K562 (cell line): ENCODE results near the gene DNAJB14. TPM values are rescaled to one million over a fixed set of nuclear protein-coding genes. Genes with fewer than 3 reads are reported as not detected.

Experiments used
- EGR1 ChIP-seq: fragments of 450-650 bp; conservative IDR thresholded peaks from 2 replicates; pipeline ENCODE4 v1.6.1; 2017; ENCODE audit warnings: mild to moderate bottlenecking
- ETV1 ChIP-seq: fragments of 450-650 bp; conservative IDR thresholded peaks from 2 replicates; pipeline ENCODE4 v1.6.1; 2016; ENCODE audit warnings: missing genetic modification characterization, control low read depth, low read depth, missing compliant biosample characterization
- FOS ChIP-seq: IDR thresholded peaks from 3 replicates; pipeline ENCODE4 v1.6.1; 2011; ENCODE audit not compliant: insufficient read length; ENCODE audit errors: extremely low read depth
- ILK ChIP-seq: fragments of 450-650 bp; IDR thresholded peaks from 2 replicates; pipeline ENCODE4 v1.6.1; 2016; ENCODE audit warnings: missing genetic modification characterization, low read depth, mild to moderate bottlenecking, missing compliant biosample characterization, moderate library complexity, borderline replicate concordance
- KDM2B ChIP-seq: fragments of 250-450 bp; sonication (Bioruptor Pico); IDR thresholded peaks from 2 replicates; pipeline ENCODE4 v1.8.0; 2021; ENCODE audit warnings: mild to moderate bottlenecking, moderate library complexity
- MBD2 ChIP-seq: sonication (generic); IDR thresholded peaks from 2 replicates; pipeline ENCODE4 v1.6.1; 2016; ENCODE audit warnings: low read depth, borderline replicate concordance
- MTA3 ChIP-seq: fragments of 450-650 bp; formaldehyde crosslinking; IDR thresholded peaks from 2 replicates; pipeline ENCODE4 v1.6.1; 2017; ENCODE audit warnings: mild to moderate bottlenecking, borderline replicate concordance
- NELFE ChIP-seq: IDR thresholded peaks from 2 replicates; pipeline ENCODE4 v1.6.1; 2011; ENCODE audit warnings: mild to moderate bottlenecking; ENCODE audit not compliant: insufficient read depth, insufficient read length
- NONO ChIP-seq, 2 experiments: fragments of 200-400 bp in 1 of 2; fragments of 450-650 bp in 1 of 2; formaldehyde crosslinking in 1 of 2; IDR thresholded peaks; 2 replicates each; pipeline ENCODE4 v1.6.1; 2017; ENCODE audit warnings: low read depth in 2 of 2, mild to moderate bottlenecking in 2 of 2, moderate library complexity in 2 of 2, low read length in 1 of 2
- PRMT5 ChIP-seq: sonication (generic); formaldehyde crosslinking; IDR thresholded peaks from 2 replicates; pipeline ENCODE4 v1.5.0; 2020; ENCODE audit warnings: missing genetic modification reagents
- RHOXF2B ChIP-seq: fragments of 250-450 bp; sonication (Bioruptor Pico); conservative IDR thresholded peaks from 2 replicates; pipeline ENCODE4 v1.5.1; 2021
- ZNF3 ChIP-seq: fragments of 250-450 bp; sonication (Bioruptor Pico); IDR thresholded peaks from 2 replicates; pipeline ENCODE4 v1.5.0; 2021; ENCODE audit warnings: mild to moderate bottlenecking, moderate library complexity
- ZNF785 ChIP-seq: fragments of 250-450 bp; sonication (Bioruptor Pico); IDR thresholded peaks from 2 replicates; pipeline ENCODE4 v1.4.0; 2020; ENCODE audit warnings: mild to moderate bottlenecking
- polyA plus RNA-seq, 8 experiments: library from polyadenylated mRNA; depleted of rRNA in 4 of 8; stranded (reverse) in 5 of 8; unstranded in 3 of 8; fragments of >200 nt; fragmentation: Nextera tagmentation in 2 of 8; fragmentation: Illumina TruSeq in 1 of 8; extraction: Ambion mirVana in 2 of 8; extraction: Trizol in 1 of 8; gene quantifications; 2 replicates each; pipeline versions ENCODE4 v1.2.1 to v1.2.3, GENCODE V29; 2011 to 2014; ENCODE audit warnings: inconsistent platforms in 1 of 8, missing spikeins in 1 of 8
- total RNA-seq, 7 experiments: library from RNA; depleted of rRNA in 6 of 7; stranded (reverse); fragments of >200 nt in 6 of 7; fragmentation: Illumina TruSeq in 2 of 7; extraction: Trizol in 2 of 7; gene quantifications; 2 replicates each; pipeline versions ENCODE4 v1.2.1 to v1.2.3, GENCODE V29; 2011 to 2021; ENCODE audit warnings: low replicate concordance in 1 of 7
- TF ChIP-seq, protein P1 (sequence below), 2 experiments: IDR thresholded peaks in 1 of 2; conservative IDR thresholded peaks in 1 of 2; 2 replicates each; pipeline ENCODE4 v1.6.1; 2016; ENCODE audit warnings: low read depth in 2 of 2, mild to moderate bottlenecking in 1 of 2, missing compliant biosample characterization in 1 of 2, missing genetic modification characterization in 1 of 2, moderate library complexity in 1 of 2
- TF ChIP-seq, protein P2 (sequence below): sonication (generic); formaldehyde crosslinking; IDR thresholded peaks from 2 replicates; pipeline ENCODE4 v1.5.0; 2020; ENCODE audit warnings: missing genetic modification reagents
- TF ChIP-seq, protein P3 (sequence below), 2 experiments: fragments of 150-350 bp in 1 of 2; IDR thresholded peaks; 2 replicates each; pipeline ENCODE4 v1.6.1; 2012 to 2016; ENCODE audit warnings: low read depth in 2 of 2, low read length in 2 of 2, mild to moderate bottlenecking in 1 of 2, moderate library complexity in 1 of 2
- TF ChIP-seq, protein P4 (sequence below): IDR thresholded peaks from 2 replicates; pipeline ENCODE4 v1.6.1; 2011; ENCODE audit warnings: borderline replicate concordance, low read depth, mild to moderate bottlenecking, moderate library complexity, low read length; ENCODE audit not compliant: insufficient read depth, poor library complexity, severe bottlenecking

Gene DNAJB14
- total and polyA plus RNA-seq, 9 of the 15 experiments (the other 6 are each of a cell fraction or from before 2014, with no cell fraction given): 5.5 to 28.0 (median 12.7) TPM

DNA sequence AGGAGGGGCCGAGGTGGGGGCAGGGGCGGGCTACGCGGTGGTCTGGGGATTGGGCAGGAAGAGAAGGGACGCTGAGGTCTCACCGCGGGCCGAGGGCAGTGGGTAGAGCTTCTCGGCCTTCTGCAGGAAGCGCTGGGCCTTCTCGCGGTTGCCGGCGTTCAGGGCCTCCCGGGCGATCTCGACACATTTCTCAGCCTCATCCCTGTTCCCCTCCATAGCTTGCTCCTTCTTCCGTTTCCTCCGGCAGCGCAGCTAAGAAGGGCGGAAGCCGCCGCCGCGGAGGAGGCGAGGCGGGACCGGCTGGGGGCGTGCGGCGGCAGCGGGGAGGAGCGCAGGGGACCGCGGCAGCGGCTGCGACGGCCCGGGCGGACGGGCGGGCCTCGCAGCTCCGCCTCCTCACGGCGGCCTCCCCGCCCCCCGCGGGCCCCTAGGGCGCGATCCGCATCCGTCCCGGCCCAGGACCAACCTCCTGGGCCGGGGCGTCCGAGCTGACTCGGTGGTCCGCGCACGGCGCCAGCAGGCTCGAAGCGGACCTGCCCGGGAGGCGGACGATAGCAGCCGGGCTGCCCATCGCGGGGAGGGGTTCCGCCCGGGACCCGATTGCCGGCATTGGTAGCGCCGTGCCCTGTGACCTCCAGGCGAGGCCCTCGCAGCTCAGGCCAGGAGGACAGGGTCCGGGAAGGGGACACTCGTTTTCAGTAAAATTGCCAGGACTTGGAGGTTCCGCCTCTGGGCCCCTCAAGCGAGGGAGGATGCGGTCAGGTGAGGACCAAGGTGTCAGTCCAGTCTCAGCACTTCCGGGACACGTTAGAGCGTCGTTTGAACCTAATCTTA, at the start of gene DNAJB14 (continued):
- TF ChIP-seq MTA3 (peak; percentile 67; the same call in 1 of the 2 replicates), ILK (tag) (no peak), NONO (IDR thresholded peaks at IDR 0.05; ENCODE audit: low read depth in 2 of 2, low read length in 1 of 2) (peak in 1 of 2 experiments; percentile 84; a peak in 2 of 4 replicates), FOS (no peak), ETV1 (peak; percentile 74), NELFE (no peak), PRMT5 (CRISPR knock-in tag) (no peak), KDM2B (CRISPR knock-in tag) (no peak), MBD2 (no peak), ZNF785 (CRISPR knock-in tag) (no peak), RHOXF2B (CRISPR knock-in tag) (no peak), EGR1 (0 out of 2 replicates have a peak, but pooled peaks have one; percentile 29), ZNF3 (CRISPR knock-in tag) (no peak)
- TF ChIP-seq, protein P1, sequence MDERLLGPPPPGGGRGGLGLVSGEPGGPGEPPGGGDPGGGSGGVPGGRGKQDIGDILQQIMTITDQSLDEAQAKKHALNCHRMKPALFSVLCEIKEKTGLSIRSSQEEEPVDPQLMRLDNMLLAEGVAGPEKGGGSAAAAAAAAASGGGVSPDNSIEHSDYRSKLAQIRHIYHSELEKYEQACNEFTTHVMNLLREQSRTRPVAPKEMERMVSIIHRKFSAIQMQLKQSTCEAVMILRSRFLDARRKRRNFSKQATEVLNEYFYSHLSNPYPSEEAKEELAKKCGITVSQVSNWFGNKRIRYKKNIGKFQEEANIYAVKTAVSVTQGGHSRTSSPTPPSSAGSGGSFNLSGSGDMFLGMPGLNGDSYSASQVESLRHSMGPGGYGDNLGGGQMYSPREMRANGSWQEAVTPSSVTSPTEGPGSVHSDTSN (CRISPR knock-in tag; IDR thresholded peaks at IDR 0.05; ENCODE audit: low read depth): no peak
- TF ChIP-seq, protein P1 (tag; conservative IDR thresholded peaks at IDR 0.05; ENCODE audit: low read depth): no peak
- TF ChIP-seq, protein P2, sequence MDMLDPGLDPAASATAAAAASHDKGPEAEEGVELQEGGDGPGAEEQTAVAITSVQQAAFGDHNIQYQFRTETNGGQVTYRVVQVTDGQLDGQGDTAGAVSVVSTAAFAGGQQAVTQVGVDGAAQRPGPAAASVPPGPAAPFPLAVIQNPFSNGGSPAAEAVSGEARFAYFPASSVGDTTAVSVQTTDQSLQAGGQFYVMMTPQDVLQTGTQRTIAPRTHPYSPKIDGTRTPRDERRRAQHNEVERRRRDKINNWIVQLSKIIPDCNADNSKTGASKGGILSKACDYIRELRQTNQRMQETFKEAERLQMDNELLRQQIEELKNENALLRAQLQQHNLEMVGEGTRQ (CRISPR knock-in tag): 0 out of 2 replicates have a peak, but pooled peaks have one; percentile 4
- TF ChIP-seq, protein P3, sequence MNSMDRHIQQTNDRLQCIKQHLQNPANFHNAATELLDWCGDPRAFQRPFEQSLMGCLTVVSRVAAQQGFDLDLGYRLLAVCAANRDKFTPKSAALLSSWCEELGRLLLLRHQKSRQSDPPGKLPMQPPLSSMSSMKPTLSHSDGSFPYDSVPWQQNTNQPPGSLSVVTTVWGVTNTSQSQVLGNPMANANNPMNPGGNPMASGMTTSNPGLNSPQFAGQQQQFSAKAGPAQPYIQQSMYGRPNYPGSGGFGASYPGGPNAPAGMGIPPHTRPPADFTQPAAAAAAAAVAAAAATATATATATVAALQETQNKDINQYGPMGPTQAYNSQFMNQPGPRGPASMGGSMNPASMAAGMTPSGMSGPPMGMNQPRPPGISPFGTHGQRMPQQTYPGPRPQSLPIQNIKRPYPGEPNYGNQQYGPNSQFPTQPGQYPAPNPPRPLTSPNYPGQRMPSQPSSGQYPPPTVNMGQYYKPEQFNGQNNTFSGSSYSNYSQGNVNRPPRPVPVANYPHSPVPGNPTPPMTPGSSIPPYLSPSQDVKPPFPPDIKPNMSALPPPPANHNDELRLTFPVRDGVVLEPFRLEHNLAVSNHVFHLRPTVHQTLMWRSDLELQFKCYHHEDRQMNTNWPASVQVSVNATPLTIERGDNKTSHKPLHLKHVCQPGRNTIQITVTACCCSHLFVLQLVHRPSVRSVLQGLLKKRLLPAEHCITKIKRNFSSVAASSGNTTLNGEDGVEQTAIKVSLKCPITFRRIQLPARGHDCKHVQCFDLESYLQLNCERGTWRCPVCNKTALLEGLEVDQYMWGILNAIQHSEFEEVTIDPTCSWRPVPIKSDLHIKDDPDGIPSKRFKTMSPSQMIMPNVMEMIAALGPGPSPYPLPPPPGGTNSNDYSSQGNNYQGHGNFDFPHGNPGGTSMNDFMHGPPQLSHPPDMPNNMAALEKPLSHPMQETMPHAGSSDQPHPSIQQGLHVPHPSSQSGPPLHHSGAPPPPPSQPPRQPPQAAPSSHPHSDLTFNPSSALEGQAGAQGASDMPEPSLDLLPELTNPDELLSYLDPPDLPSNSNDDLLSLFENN (IDR thresholded peaks at IDR 0.05; ENCODE audit: low read depth in 2 of 2, low read length in 2 of 2): no peak
- TF ChIP-seq, protein P4, sequence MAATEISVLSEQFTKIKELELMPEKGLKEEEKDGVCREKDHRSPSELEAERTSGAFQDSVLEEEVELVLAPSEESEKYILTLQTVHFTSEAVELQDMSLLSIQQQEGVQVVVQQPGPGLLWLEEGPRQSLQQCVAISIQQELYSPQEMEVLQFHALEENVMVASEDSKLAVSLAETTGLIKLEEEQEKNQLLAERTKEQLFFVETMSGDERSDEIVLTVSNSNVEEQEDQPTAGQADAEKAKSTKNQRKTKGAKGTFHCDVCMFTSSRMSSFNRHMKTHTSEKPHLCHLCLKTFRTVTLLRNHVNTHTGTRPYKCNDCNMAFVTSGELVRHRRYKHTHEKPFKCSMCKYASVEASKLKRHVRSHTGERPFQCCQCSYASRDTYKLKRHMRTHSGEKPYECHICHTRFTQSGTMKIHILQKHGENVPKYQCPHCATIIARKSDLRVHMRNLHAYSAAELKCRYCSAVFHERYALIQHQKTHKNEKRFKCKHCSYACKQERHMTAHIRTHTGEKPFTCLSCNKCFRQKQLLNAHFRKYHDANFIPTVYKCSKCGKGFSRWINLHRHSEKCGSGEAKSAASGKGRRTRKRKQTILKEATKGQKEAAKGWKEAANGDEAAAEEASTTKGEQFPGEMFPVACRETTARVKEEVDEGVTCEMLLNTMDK: peak; percentile 57
